HG03520 (cell line): ENCODE results near the gene SLC7A9.
"Not testable (repeated sequence)": the region's sequence is repeated elsewhere in the genome, so short reads cannot be mapped to it uniquely, and the experiment has no call there.

Source experiments
- ATAC-seq: cut with Tn5 transposase; IDR thresholded peaks from one replicate; pipeline ENCODE4 v1.9.1; 2021; ENCODE audit warnings: mild to moderate bottlenecking, moderate library complexity; ENCODE audit not compliant: unreplicated experiment

Gene SLC7A9

DNA sequence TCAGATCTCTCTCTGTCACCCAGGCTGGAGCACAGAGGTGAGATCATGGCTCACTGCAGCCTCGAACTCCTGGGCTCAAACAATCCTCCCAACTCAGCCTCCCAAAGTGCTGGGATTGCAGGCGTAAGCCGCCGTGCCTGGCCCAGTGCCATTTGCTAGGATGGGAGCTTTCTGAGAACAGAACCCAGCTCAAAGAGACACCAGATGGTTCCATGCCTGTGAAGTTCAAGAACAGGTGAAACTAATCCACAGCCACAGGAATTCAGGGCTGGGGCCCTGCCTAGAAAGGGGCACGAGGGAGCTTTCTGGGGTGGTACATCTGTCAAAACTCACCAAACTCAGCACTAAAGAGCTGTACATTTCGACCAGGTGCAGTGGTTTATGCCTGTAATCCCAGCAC, 4.2 kb downstream of the SLC7A9 start:
- ATAC-seq, result no peak

DNA sequence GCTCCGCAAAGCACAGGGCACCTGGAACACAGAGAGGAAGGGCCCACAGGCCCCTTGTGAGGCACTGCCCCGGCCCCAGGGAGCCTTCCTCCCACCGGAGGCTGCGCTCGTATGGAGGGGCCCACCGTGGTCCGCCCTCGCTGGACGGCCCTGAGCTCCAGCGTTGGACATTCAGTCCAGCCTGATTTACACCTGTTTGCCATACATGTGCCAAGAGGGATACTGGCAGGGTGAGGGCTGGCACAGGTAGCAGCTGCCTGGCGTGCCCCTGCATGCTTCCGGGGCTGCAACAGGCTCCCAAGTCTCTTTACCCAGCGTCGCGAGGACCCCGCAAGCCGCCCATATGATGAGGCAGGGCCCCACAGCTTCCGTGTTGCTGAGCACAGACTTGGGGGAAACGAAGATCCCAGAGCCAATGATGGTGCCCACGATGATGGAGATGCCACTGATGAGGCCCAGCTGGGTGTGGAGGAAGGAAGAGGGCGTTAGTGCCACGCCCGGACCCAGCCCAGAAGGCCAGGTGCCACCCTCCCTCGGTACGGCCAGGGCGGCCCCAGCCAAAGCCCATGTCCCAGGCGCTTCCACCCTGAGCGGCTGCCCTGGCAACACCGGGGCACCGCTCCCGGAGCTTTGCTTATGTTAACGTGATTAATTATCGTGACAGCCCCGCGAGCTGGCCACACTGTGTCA, 5.1 kb downstream of the SLC7A9 start:
- no peak for ATAC-seq

DNA sequence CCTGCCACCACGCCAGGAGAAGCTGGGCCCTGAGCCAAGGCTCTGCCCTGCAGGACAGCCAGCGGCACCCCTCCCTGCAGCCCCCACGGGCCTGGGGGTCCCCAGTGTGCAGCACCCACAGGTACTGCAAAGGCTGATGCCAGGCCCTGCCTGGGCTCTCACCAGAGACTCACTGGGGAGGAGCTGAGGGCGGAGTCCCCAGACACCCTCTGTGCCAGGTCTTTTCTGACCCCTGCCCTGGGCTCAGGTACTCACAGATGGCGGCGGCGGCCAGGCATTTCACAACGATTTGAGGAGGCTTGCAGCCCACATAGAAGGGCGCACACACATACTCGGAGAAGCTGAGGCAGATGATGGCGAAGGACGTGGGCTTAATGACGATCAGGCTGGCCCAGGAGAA, 5.7 kb downstream of the SLC7A9 start:
- no peak for ATAC-seq

DNA sequence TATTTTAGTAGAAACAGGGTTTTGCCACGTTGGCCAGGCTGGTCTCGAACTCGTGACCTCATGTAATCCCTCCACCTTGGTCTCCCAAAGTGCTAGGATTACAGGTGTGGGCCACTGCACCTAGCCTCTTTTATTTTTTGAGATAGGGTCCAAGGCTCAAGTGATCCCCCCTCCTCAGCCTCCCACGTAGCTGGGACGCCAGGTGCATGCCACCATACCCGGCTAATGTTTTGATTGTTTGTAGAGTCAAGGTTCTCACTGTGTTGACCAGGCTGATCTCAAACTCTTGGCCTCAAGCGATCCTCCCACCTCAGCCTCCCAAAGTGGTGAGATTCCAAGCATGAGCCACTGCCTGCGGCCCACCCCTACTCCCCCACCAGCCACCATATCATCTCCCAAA, 6.3 kb downstream of the SLC7A9 start:
- ATAC-seq, result no peak

DNA sequence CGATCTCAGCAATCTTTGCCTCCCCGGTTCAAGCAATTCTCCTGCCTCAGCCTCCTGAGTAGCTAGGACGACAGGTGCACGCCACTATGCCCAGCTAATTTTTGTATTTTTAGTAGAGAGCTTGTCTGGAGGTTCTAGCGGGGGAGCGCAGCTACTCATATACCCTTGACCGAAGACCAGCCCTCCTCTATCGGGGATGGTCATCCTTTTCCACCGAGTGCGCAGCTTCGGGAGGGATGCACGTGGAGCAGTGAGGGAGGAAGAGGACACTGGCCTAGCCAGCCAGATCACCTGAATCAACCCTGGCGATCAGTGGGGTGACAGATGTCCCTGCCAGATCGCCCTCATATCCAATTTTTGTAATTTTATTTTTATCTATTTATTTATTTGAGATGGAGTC, 6.8 kb downstream of the SLC7A9 start:
- ATAC-seq, result no peak

DNA sequence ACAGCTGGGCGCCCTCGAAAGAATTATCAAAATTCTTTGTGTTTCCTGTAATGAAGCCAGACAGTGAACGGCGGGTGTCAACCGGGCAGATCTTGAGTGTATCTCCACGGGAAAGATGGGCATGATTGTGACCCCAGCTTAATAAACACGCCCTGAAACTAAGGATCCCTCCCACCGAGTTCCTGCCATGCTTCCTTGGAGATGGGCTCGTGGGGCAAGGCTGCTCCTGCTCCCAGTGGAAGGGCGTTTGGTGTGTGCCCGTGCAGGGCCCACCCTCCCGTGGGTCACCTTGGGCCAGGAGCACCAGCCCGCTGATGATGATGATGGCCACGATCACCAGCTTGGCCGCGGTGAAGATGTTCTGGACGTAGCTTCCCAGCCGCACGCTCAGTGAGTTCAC, 7.4 kb downstream of the SLC7A9 start:
- no peak for ATAC-seq

DNA sequence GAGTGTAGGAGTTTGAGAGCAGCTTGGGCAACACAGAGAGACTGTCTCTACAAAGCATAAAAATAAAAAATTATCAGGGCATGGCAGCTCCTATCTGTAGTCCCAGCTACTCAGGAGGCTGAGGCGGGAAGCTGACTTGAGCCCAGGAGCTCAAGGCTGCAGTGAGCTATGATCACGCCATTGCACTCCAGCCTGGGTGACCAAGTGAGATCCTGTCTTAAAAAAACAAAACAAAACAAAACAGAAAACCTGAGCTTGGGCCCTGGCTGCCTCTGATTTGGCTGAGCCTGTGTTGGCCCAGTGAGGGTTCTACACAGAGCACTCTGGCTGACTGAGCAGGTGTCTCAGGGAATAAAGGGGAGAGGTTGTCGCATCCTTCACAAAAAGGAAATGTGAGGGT, 8.0 kb downstream of the SLC7A9 start:
- no peak for ATAC-seq

DNA sequence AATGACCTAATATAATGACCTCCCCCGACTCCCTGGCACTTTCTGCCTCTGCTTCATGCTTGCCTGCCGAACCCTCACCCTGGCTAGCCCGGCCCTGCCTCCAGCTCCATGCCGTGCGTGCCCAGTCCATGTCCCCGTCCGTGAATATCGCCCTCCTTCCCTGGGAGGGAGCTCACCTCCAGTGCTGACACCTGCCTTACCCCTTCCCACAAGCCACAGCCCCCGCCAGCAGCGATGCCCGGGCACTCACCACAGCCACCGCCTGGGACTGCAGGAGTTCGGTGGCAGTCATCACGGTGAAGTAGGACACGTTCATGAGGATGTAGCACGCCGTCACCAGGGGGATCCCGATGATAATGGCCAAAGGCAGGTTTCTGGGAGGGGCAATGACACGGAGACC, 10.0 kb downstream of the SLC7A9 start:
- ATAC-seq, result no peak

DNA sequence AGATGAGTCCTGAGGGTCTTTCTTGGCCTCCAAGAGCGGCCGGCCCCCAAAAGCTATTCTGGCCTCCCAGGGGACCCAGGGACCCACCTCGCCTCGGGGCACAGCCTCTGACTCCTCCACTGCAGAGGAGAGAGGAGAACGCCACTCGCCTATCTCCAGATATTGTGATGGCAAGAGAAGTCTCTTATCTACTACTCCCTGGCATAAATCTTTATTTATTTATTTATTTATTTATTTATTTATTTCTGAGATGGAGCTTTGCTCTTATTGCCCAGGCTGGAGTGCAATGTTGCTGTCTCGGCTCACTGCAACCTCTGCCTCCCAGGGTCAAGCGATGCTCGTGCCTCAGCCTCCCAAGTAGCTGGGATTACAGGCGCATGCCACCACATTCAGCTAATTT, 11.0 kb downstream of the SLC7A9 start:
- ATAC-seq, result no peak

DNA sequence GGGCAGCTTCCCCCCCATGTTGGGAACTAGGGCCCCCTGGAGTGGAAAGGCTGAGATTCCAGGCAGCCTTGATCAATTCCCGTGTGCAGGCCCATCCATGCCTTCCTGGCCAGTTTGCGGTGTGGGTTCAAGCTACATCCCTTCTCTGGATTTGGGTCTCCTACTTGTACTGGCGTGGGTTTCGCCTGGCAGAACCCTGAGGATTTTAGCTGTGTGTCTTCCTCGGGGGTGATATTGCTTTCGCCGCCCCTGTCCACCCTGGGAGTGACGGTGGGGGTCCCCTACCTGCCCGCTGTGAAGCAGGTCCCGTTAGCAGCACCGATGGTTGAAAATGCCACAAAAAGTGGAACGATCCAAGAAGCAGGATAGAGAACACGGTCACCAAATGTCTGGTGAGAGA, 11.4 kb downstream of the SLC7A9 start:
- ATAC-seq, result no peak

DNA sequence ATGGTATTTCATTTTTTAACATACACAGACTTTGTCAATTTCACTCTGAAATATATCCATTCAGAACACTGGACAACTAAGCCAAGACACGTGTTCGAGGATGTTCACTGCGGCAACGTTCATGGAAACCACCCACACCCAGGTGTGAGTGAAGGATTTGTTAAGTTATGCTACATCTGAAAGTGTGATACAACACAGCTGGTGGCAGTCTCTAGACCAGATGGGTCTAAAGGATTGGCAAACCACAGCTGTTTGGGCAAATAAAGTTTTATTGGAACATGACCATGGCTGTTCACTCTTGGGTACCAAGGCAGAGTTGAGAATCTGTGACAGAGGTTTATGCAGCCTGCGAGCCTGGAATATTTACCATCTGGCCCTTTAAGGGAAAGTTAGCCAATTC, 12.0 kb downstream of the SLC7A9 start:
- ATAC-seq, result no peak

DNA sequence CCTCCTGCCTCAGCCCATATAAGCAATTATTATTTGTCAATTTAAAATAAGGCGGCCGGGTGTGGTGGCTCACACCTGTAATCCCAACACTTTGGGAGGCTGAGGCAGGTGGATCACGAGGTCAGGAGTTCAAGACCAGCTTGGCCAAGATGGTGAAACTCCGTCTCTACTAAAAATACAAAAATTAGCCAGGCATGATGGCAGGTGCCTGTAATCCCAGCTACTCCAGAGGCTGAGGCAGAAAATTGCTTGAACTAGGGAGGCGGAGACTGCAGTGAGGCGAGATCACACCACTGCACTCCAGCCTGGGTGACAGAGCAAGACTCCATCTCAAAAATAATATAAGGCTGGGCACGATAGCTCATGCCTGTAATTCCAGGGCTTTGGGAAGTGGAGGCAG, 12.7 kb downstream of the SLC7A9 start:
- ATAC-seq, result not testable (repeated sequence)

DNA sequence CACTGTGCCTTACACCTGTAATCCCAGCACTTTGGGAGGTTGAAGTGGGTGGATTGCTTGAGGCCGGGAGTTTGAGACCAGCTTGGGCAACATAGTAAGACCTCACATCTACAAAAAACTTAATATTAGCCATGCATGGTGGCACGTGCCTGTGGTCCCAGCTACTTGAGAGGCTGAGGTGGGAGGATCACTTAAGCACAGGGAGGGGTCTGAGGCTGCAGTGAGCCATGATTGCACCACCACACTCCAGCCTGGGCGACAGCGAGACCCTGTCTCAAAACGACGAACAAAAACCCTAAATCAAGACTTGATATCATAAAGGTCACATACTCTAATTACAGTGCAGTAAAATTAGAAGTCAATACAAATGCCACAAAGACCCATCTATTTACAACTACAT, 17.4 kb downstream of the SLC7A9 start:
- ATAC-seq, result no peak

DNA sequence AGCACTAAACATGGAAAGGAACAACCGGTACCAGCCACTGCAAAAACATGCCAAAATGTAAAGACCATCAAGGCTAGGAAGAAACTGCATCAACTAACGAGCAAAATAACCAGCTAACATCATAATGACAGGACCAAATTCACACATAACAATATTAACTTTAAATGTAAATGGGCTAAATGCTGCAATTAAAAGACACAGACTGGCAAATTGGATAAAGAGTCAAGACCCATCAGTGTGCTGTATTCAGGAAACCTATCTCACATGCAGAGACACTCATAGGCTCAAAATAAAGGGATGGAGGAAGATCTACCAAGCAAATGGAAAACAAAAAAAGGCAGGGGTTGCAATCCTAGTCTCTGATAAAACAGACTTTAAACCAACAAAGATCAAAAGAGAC, 21.5 kb downstream of the SLC7A9 start:
- not testable (repeated sequence) for ATAC-seq

DNA sequence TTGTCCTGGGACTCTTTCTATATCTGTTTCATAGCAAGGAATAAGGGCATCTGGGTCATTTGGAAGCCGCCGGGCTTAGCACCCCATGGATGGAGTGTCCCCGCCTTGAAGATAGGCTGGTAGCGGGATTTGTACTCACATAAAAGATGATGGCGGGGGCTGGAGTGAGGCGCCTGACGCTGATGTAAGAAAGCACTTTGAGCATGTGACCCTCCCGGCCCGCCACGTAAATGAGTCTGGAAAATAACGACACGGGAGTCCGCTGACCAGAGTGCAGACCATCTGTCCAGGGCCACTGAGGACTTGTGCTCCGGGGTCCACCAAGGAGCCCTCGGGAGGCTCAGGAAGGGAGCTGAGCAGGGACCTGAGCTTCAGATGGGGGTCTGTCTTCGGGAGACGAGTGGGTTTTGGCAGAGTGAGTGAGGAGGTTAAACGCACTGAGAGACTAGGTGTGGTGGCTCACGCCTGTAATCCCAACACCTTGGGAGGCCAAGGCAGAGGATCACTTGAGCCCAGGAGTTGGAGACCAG, 25.8 kb downstream of the SLC7A9 start:
- no peak for ATAC-seq

DNA sequence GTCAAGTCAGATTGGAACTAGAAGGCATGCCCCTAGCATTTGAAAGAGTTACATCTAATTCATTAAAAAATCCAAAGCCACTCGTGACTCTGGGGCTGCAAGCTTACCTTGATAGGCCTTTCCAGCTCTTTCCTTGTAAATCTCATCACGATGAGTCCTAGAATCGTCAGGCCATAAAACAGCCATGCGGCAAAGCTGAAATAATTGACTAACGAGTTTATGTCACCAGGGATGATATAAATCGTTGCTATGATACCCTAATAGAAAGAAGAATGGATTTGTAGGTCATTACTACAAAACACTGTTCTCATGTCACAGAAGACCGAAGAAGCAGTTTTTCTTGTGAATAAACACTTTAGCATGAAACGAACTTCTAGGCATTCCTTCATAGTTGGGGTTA, 27.5 kb downstream of the SLC7A9 start:
- ATAC-seq, result no peak

DNA sequence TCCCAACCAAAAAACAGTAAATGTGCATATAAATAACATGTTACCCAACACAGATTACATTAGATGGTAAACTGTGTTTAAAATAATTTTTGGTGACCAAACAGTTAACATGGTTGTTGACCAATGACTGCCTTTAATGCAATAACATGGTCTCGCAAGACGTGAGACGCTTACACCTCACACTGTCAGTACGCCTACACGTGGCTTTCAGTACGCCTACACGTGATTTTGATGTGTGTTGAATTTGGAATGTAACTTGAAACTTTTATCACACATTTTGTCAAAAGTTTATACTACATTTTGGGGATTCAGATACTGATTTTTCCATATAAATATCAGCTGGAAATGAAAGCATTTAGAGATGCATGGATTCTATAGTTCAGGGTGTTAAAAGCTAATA, 32.0 kb downstream of the SLC7A9 start:
- no peak for ATAC-seq

DNA sequence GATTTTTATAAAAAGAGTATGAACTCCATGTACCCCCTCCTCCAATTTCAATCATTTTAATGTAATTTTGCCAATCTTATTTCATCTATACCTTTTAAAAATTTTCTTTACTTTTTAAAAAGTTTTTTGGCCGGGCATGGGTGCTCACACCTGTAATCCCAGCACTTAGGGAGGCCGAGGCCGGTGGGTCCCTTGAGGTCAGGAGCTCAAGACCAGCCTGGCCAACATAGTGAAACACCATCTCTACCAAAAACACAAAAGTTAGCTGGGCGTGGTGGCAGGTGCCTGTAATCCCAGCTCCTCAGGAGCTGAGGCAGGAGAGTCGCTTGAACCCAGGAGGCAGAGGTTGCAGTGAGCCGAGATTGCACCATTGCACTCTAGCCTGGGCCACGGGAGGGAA, 36.2 kb downstream of the SLC7A9 start:
- ATAC-seq, result not testable (repeated sequence)

DNA sequence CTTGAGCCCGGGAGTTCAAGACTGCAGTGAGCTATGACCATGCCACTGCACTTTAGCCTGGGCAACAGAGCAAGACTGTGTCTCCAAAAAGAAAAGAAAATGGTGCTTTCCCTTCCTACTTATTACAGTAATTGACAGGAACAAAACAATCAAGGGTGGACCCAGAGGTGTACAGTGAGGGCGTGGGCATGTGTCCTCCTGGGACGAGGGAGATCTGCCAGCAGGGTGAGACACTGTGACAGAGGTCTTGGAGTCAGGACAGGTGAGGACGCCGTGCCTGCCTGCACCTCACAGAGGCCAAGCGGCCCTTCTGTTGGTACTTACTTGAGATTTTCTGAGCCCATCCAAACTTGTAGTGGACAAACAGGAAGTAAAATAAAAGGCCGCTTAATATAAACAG, 36.7 kb downstream of the SLC7A9 start:
- not testable (repeated sequence) for ATAC-seq

DNA sequence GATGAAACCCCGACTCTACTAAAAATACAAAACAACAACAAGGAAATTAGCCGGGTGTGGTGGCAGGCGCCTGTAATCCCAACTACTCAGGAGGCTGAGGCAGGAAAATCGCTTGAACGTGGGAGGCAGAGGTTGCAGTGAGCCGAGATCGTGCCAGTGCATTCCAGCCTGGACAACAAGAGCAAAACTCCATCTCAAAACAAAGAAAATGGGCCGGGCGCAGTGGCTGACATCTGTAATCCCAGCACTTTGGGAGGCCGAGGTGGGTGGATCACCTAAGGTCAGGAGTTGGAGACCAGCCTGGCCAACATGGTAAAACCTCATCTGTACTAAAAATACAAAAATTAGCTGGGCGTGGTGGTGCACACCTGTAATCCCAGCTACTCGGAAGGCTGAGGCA, 37.5 kb downstream of the SLC7A9 start:
- ATAC-seq, result not testable (repeated sequence)

DNA sequence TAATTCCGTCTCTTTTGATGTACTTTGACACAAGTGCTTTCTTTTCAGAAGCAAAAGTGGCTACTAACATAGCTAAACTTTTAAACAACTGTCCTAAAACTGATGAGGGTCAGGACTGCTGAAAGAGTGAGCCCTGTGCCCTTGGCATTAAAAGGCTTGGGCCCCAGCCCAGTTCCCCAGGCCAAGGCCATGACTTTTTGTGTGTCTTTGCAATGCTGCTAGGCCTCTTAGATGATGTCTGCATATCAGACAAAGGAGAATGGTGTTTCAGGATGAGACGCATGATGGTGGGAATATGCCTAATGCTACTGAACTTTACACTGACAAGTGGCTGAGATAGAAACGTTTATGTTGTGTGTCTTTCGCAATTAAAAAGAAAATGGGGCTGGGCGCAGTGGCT, 38.0 kb downstream of the SLC7A9 start:
- no peak for ATAC-seq

DNA sequence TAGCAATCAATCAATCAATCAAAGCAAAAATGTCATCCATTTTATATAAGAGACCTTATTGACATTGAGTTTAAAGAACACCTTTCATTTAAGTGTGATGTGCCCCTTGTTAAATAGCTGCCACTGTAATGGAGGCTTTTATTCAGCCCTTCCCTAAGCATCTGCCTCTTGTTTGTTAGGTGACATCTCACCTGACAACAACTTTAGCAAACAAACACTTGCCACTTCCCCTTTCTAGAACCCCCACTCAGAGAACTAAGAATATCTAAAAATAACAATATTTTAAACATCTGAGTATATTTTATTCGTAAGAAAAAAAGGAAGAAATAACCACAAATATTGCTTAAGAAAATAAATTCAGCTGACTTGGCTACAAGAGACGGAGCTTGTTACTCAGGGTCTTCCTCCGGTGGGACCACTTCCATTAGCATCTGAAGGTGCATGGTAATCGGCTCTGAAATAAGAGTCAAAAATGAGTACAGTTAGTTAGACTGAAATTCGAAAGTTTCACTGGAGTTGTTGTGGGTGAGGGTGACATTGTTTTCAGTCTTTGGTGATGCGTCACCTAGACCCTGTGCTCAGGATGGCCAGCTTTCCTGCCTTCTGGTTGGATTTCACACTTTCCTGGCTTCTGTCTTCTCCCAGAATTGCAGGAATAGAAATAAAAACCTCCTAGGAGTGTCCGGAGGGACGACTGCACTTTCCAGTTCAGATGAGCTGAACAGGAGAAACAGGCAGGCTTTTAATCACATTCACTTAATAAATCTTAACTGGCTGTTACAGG, 39.1 kb downstream of the SLC7A9 start:
- no peak for ATAC-seq
